KMS-11 (cell line): ENCODE measurements around the gene DDAH1.

Experiments used
- H2AFZ ChIP-seq: fragments of 200-600 bp; sonication (generic); 2 replicates; pipeline ENCODE4 v1.6.1; 2016; ENCODE audit warnings: antibody characterized with exemption, mixed run types, low read depth
- H3K27ac ChIP-seq: fragments of 200-600 bp; sonication (generic); 2 replicates; pipeline ENCODE4 v1.6.1; 2016; ENCODE audit warnings: mild to moderate bottlenecking, mixed run types
- H3K27me3 ChIP-seq: fragments of 200-600 bp; sonication (generic); 2 replicates; pipeline ENCODE4 v1.6.1; 2017; ENCODE audit warnings: mild to moderate bottlenecking, low read depth, mixed run types, moderate library complexity; ENCODE audit not compliant: insufficient read depth
- H3K36me3 ChIP-seq: fragments of 200-600 bp; sonication (generic); 2 replicates; pipeline ENCODE4 v1.6.1; 2017; ENCODE audit warnings: mild to moderate bottlenecking, mixed run types; ENCODE audit not compliant: insufficient read depth
- H3K4me1 ChIP-seq: fragments of 200-600 bp; sonication (generic); 2 replicates; pipeline ENCODE4 v1.6.1; 2016; ENCODE audit warnings: mild to moderate bottlenecking, low read depth, mixed run types; ENCODE audit not compliant: poor library complexity, severe bottlenecking
- H3K4me2 ChIP-seq: fragments of 200-600 bp; sonication (generic); 2 replicates; pipeline ENCODE4 v1.7.0; 2016; ENCODE audit warnings: mild to moderate bottlenecking, mixed run types
- H3K4me3 ChIP-seq: fragments of 200-600 bp; sonication (generic); IDR thresholded peaks from 2 replicates; pipeline ENCODE4 v1.6.1; 2017; ENCODE audit warnings: low read depth, low read length, mixed read lengths; ENCODE audit not compliant: insufficient read depth
- H3K79me2 ChIP-seq: fragments of 200-600 bp; sonication (generic); 2 replicates; pipeline ENCODE4 v1.6.1; 2016; ENCODE audit warnings: low read depth, mixed run types; ENCODE audit not compliant: insufficient read depth
- H3K9ac ChIP-seq: fragments of 200-600 bp; sonication (generic); 2 replicates; pipeline ENCODE4 v1.6.1; 2016; ENCODE audit warnings: mild to moderate bottlenecking, mixed run types
- H4K20me1 ChIP-seq: fragments of 200-600 bp; sonication (generic); 2 replicates; pipeline ENCODE4 v1.6.1; 2016; ENCODE audit warnings: mild to moderate bottlenecking, mixed run types; ENCODE audit not compliant: insufficient read depth
- CTCF ChIP-seq: fragments of 200-600 bp; sonication (generic); conservative IDR thresholded peaks from 2 replicates; pipeline ENCODE4 v1.6.1; 2017; ENCODE audit warnings: low read depth, mild to moderate bottlenecking, antibody characterized with exemption, low read length, moderate library complexity, mixed read lengths

The DDAH1 gene

GRCh38 chr1:85359874-85360721, 104.9 kb downstream of the DDAH1 start:
- no peak overlapping the region for H3K4me2 ChIP-seq
- H4K20me1 ChIP-seq = no peaks in the 10 kb centered on the region
- H3K9ac ChIP-seq = no peak overlapping the region
- no peaks in the 10 kb centered on the region for H3K27me3 ChIP-seq
- no peaks in the 10 kb centered on the region for H3K36me3 ChIP-seq
- TF ChIP-seq CTCF = no peak
- no peak overlapping the region for H2AFZ ChIP-seq
- no peak overlapping the region for H3K4me3 ChIP-seq
- peaks cover 37% of the 10 kb centered on the region for H3K4me1 ChIP-seq
- no peaks in the 10 kb centered on the region for H3K79me2 ChIP-seq
- H3K27ac ChIP-seq = no peak overlapping the region

GRCh38 chr1:85358702-85359438, 106.1 kb downstream of the DDAH1 start:
- no peak overlapping the region for H3K4me3 ChIP-seq
- H3K27ac ChIP-seq = no peak overlapping the region
- no peaks in the 10 kb centered on the region for H3K36me3 ChIP-seq
- TF ChIP-seq CTCF = no peak
- no peak overlapping the region for H3K9ac ChIP-seq
- no peak overlapping the region for H3K4me2 ChIP-seq
- no peaks in the 10 kb centered on the region for H3K79me2 ChIP-seq
- H3K4me1 ChIP-seq = peaks cover 26% of the 10 kb centered on the region
- H2AFZ ChIP-seq = no peak overlapping the region
- H3K27me3 ChIP-seq = no peaks in the 10 kb centered on the region
- H4K20me1 ChIP-seq = no peaks in the 10 kb centered on the region

GRCh38 chr1:85357817-85358216, 107.1 kb downstream of the DDAH1 start:
- no peak overlapping the region for H3K4me3 ChIP-seq

DNA sequence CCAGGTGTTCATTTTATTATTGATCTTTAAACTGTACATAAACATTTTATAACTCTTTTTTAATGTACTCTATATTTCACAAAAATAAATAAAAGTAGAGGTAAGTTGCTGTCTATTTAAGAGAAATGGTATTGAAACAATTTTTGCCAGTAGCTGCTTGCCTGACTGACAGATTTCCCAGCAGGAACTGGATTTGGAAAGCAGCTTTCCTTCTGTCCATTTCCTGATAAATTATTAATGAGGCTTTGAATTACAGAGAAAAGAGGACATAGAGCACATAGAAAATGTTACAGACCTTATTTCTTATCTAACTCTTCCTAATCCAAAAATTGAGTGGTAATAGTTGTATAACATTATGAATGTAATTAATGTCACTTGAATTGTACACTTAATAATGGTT, 108.8 kb downstream of the DDAH1 start:
- no peaks in the 10 kb centered on the region for H3K79me2 ChIP-seq
- H2AFZ ChIP-seq = no peak overlapping the region
- no peaks in the 10 kb centered on the region for H3K27me3 ChIP-seq
- no peak overlapping the region for H3K4me3 ChIP-seq
- no peak overlapping the region for H3K27ac ChIP-seq
- H3K4me2 ChIP-seq = no peak overlapping the region
- TF ChIP-seq CTCF = no peak
- H4K20me1 ChIP-seq = no peaks in the 10 kb centered on the region
- no peaks in the 10 kb centered on the region for H3K36me3 ChIP-seq
- H3K9ac ChIP-seq = no peak overlapping the region
- H3K4me1 ChIP-seq = no peaks in the 10 kb centered on the region

More at GRCh38 chr1:85357817-85358216, 107.1 kb downstream of the DDAH1 start:
- Histone ChIP-seq H2AFZ (no peak overlapping the region), H3K9ac (no peak overlapping the region), H3K4me2 (no peak overlapping the region), H3K27ac (no peak overlapping the region), H3K27me3 (no peaks in the 10 kb centered on the region), H3K4me1 (peaks cover 15% of the 10 kb centered on the region), H3K79me2 (no peaks in the 10 kb centered on the region), H4K20me1 (no peaks in the 10 kb centered on the region), H3K36me3 (no peaks in the 10 kb centered on the region)
- TF ChIP-seq CTCF = no peak
